ELF-1 (cell line): ENCODE data around the gene TENM3.

Experiments
- DNase-seq: peaks from one replicate; pipeline ENCODE4 v3.0.0-alpha.2; 2016; ENCODE audit warnings: low read depth, low spot score

Gene TENM3

GRCh38 chr4:182254026-182254780 is 11.0 kb downstream of the TENM3 start:
- no peak for DNase-seq

- no peak for DNase-seq
Measured at GRCh38 chr4:182255441-182256190, 12.4 kb downstream of the TENM3 start.

GRCh38 chr4:182257016-182257415 is 13.8 kb downstream of the TENM3 start:
- no peak for DNase-seq

GRCh38 chr4:182257503-182257902 is 14.3 kb downstream of the TENM3 start:
- peak; percentile 43 for DNase-seq

GRCh38 chr4:182258441-182259000 is 15.3 kb downstream of the TENM3 start:
- no peak for DNase-seq

GRCh38 chr4:182261651-182262223 is 18.5 kb downstream of the TENM3 start:
- DNase-seq, result no peak

GRCh38 chr4:182263562-182263961 is 20.4 kb downstream of the TENM3 start:
- no peak for DNase-seq

- DNase-seq, result no peak
Measured at GRCh38 chr4:182264139-182264752, 21.0 kb downstream of the TENM3 start.

GRCh38 chr4:182265881-182266280 is 22.7 kb downstream of the TENM3 start:
- DNase-seq, result no peak

GRCh38 chr4:182267048-182267447 is 23.8 kb downstream of the TENM3 start:
- no peak for DNase-seq

GRCh38 chr4:182268966-182269365 is 25.8 kb downstream of the TENM3 start:
- DNase-seq, result no peak

GRCh38 chr4:182271731-182272130 is 28.5 kb downstream of the TENM3 start:
- DNase-seq, result no peak

GRCh38 chr4:182272151-182272550 is 28.9 kb downstream of the TENM3 start:
- DNase-seq, result no peak

- DNase-seq, result no peak
Measured at GRCh38 chr4:182273191-182273935, 30.2 kb downstream of the TENM3 start.

- no peak for DNase-seq
Measured at GRCh38 chr4:182276210-182277109, 33.3 kb downstream of the TENM3 start.

- DNase-seq, result no peak
Measured at GRCh38 chr4:182277377-182277776, 34.2 kb downstream of the TENM3 start.

GRCh38 chr4:182278729-182279128 is 35.5 kb downstream of the TENM3 start:
- no peak for DNase-seq

- DNase-seq, result no peak
Measured at GRCh38 chr4:182280436-182281111, 37.4 kb downstream of the TENM3 start.

GRCh38 chr4:182286035-182286434 is 42.8 kb downstream of the TENM3 start:
- no peak for DNase-seq

GRCh38 chr4:182286931-182287330 is 43.7 kb downstream of the TENM3 start:
- DNase-seq, result no peak
